Measurements from ENCODE around the gene OBSCN. TPM values are rescaled to one million over a fixed set of nuclear protein-coding genes. Genes with fewer than 3 reads are reported as not detected.

OBSCN gene
- total RNA-seq, 1 donor from 2014 or later = 316 TPM

- H3K27ac ChIP-seq (replicated peaks) = no peak overlapping the region
- peaks cover 28% of the 10 kb centered on the region for H3K4me1 ChIP-seq
- H3K4me3 ChIP-seq = peak overlapping the region; percentile 64
- no peaks in the 10 kb centered on the region for H3K9me3 ChIP-seq (replicated peaks)
- DNase-seq = no peak
- TF ChIP-seq CTCF (IDR thresholded peaks at IDR 0.05; ENCODE audit: borderline replicate concordance) = no peak
- intact Hi-C loops (cut with micrococcal nuclease) = no loop called here
- H3K36me3 ChIP-seq = no peaks in the 10 kb centered on the region
- H3K27me3 ChIP-seq (ENCODE audit: low read depth) = peaks cover 57% of the 10 kb centered on the region
Observed at GRCh38 chr1:228415853-228416216, 208.0 kb downstream of the OBSCN start.

- DNase-seq = no peak
- H3K4me1 ChIP-seq = peaks cover 28% of the 10 kb centered on the region
- H3K27ac ChIP-seq (replicated peaks) = no peak within 1 kb of the TSS
- no peaks in the 10 kb centered on the region for H3K36me3 ChIP-seq
- TF ChIP-seq CTCF (IDR thresholded peaks at IDR 0.05; ENCODE audit: borderline replicate concordance) = peak; percentile 51
- no peaks in the 10 kb centered on the region for H3K9me3 ChIP-seq (replicated peaks)
- peak within 1 kb of the TSS; percentile 64 for H3K4me3 ChIP-seq
- intact Hi-C loops (cut with micrococcal nuclease) = no loop called here
- peaks cover 63% of the 10 kb centered on the region for H3K27me3 ChIP-seq (ENCODE audit: low read depth)
Observed at GRCh38 chr1:228416217-228416933, 208.5 kb downstream of the OBSCN start, which contains the start of gene TRIM17. TRIM17 (minus strand) TSS chr1:228416861; CDS start chr1:228415072, 1,789 bp downstream.

GRCh38 chr1:228417061-228417460 is 209.2 kb downstream of the OBSCN start:
- Histone ChIP-seq H3K9me3 (replicated peaks) (no peaks in the 10 kb centered on the region), H3K27me3 (ENCODE audit: low read depth) (peaks cover 69% of the 10 kb centered on the region), H3K4me1 (peaks cover 28% of the 10 kb centered on the region), H3K36me3 (no peaks in the 10 kb centered on the region), H3K4me3 (peak overlapping the region; percentile 64), H3K27ac (replicated peaks) (no peak overlapping the region)
- no peak for DNase-seq
- no peak for TF ChIP-seq CTCF (IDR thresholded peaks at IDR 0.05; ENCODE audit: borderline replicate concordance)
- intact Hi-C loops (cut with micrococcal nuclease) = no loop called here

GRCh38 chr1:228417483-228418203 is 209.8 kb downstream of the OBSCN start:
- DNase-seq = no peak
- Histone ChIP-seq H3K9me3 (replicated peaks) (no peaks in the 10 kb centered on the region), H3K4me3 (no peak overlapping the region), H3K4me1 (peaks cover 28% of the 10 kb centered on the region), H3K36me3 (no peaks in the 10 kb centered on the region), H3K27me3 (ENCODE audit: low read depth) (peaks cover 70% of the 10 kb centered on the region), H3K27ac (replicated peaks) (no peak overlapping the region)
- intact Hi-C loops (cut with micrococcal nuclease) = no loop called here
- no peak for TF ChIP-seq CTCF (IDR thresholded peaks at IDR 0.05; ENCODE audit: borderline replicate concordance)

GRCh38 chr1:228420968-228421826 is 213.4 kb downstream of the OBSCN start:
- H3K36me3 ChIP-seq = no peaks in the 10 kb centered on the region
- H3K4me1 ChIP-seq = peaks cover 18% of the 10 kb centered on the region
- intact Hi-C loops (cut with micrococcal nuclease) = no loop called here
- no peak for TF ChIP-seq CTCF (IDR thresholded peaks at IDR 0.05; ENCODE audit: borderline replicate concordance)
- H3K27ac ChIP-seq (replicated peaks) = no peak overlapping the region
- no peak for DNase-seq
- no peak overlapping the region for H3K4me3 ChIP-seq
- H3K27me3 ChIP-seq (ENCODE audit: low read depth) = peaks cover 61% of the 10 kb centered on the region
- H3K9me3 ChIP-seq (replicated peaks) = no peaks in the 10 kb centered on the region

Measured in left ventricle myocardium inferior (tissue), 1 donor.